Embryonic facial prominence (tissue), 1 donor: ENCODE data around the gene MTMR6.

Experiments used
- DNase-seq: peaks from one replicate; pipeline ENCODE4 v3.0.0-alpha.2; 2016; ENCODE audit errors: extremely low spot score

The MTMR6 gene

GRCh38 chr13:25217023-25217885 is 70.0 kb downstream of the MTMR6 start:
- no peak for DNase-seq

- no peak for DNase-seq
These were observed 72.1 kb downstream of the MTMR6 start for GRCh38 chr13:25215253-25215575.

- no peak for DNase-seq
These were observed 72.6 kb downstream of the MTMR6 start for GRCh38 chr13:25214491-25215252.

DNA sequence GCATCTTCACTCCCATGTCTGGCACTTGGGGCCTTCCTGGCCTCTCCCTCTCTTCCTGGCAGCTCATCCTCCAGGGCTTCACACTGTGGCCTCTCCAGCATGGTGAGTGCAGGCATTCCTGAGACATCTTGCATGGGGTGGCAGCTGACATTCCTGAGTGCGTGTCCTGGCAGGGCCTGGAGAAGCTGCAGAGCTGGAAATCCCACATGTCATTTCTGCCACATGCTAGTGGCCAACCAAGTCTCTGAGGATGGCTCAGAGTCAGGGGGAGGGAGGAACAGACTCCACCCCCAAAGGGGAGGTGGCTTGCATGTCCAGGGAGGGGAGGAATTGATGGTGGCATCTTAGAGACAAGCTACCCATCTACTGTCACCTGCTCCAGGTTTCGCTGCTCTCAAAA is 73.6 kb downstream of the MTMR6 start:
- no peak for DNase-seq

DNA sequence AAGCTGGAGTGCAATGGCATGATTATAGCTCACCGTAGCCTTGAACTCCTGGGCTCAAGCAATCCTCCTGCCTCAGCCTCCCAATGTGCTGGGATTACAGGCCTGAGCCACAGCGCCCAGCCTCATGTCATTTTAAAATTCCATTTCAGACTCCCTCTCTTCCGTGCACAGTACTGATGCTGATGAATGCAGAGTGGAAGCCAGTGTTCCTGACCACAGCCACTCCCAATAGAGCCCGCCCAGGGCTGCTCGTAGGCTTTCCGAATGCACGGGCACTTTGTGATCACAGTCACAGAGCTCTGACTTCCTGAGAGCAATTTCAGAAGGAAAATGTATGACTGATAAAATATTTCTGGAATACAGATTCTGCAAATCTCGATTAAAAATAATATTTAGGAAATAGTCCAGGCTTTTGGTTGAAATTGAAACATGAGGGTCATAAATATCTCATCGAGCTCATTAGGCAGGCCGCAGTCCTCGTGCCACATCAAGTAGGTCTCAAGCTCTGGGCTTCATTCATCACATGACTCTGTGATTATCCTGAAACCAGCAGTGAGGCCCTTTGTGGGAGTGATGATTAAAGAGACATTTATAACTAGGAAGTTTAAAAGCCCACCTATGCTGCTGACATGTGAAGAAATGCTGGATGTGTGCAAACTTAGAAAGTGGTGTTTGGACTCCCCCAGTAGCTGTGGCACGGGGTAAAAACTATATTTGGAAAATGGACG is 76.3 kb downstream of the MTMR6 start:
- DNase-seq, result no peak

- no peak for DNase-seq
These were observed 79.9 kb downstream of the MTMR6 start for GRCh38 chr13:25207291-25207810.

DNA sequence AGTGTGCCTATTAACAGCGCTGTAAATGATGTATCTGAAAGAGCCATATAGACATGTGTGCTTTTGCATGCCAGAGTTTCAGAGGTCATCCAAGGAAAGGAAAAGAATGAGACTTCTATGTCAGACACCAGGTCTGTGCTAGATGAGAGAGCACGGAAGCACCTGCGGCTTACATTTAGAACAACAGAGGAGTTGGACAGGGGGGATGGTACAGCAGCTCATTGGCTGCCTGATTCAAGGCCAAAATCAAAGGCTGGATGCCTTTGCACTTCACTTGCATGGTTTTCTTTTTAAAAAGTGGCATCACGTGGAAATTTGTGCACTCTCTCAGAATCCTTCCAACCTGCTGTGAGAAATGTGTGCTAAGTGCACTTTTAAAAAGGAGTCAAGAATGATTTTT is 82.4 kb downstream of the MTMR6 start:
- DNase-seq, result no peak

- no peak for DNase-seq
These were observed 84.1 kb downstream of the MTMR6 start for GRCh38 chr13:25203127-25203740.

DNA sequence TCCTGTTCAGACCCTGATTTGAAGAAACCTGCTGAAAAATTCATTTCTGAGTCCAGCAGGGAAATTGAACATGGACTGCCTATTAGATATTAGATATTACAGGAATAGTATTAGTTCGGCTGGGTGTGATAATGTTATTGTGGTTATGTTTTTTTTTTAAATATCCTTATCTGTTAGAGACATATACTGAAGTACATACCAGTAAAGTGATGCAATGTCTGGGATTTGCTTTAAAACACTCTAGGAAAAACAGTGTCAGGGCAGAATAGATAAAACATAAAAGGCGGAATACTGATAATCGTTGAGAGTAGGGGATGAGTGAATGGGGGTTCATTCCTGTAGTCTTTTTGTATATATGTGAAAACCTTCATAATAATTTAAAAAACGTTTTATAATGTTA is 86.5 kb downstream of the MTMR6 start:
- no peak for DNase-seq

DNA sequence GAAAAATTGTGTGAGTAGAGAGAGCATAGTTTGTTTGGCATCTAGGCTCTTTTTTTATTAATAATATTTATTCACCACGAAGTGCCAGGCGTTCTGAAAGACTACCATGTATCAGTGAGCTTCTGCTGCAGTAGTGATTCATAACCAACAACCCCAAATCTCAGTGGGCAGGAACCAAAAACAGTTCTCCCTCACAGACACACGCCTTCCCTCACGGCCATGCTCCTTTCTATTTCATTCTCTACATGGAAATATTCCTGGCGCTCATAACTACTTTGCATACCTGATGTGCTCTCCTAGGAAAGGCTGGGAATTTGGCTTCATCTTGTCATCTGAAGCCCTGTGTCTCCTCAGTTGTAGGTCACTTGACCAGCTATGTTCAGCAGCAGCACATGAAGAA is 88.6 kb downstream of the MTMR6 start:
- no peak for DNase-seq

DNA sequence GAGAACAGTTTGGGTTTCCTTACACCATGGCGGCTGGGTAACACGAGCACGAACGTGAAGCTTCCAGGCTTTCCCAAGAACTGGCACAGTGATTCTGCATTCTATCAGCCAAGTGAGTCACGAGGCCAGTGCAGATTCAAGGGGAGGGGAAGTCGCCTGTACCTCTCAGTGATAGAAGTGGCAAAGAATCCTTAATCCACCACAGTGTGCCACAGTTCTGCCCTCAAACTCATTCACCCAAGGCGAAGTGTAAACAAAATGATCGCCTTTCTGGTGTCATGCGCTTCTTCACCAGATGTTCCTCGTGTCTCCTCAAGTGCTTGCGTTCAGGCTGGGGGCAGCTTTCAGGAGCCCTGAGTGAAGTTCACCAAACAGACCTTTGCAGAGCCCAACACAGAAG is 90.3 kb downstream of the MTMR6 start:
- DNase-seq, result no peak
